ENCODE results near the gene STRN3.
"Not testable (repeated sequence)": the region's sequence is repeated elsewhere in the genome, so short reads cannot be mapped to it uniquely, and the experiment has no call there.

The STRN3 gene

DNA sequence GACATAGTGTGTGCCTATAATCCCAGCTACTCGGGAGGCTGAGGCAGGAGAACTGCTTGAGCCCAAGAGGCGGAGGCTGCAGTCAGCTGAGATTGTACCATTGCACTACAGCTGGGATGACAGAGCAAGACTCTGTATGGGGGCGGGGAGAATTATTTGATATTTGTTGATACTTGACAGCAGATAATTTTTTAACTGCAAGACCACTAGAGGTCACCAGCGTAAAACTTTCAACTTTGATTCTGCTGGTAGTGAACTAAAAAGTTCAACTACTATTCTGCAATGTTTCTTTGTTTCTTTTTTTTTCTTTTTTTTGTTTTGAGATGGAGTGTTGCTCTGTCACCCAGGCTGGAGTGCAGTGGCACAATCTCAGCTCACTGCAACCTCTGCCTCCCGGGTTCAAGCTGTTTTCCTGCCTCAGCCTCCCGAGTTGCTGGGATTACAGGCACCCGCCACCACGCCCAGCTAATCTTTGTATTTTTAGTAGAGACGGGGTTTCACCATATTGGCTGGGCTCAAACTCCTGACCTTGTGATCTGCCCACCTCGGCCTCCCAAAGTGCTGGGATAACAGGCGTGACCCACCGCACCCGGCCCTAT lies 46.0 kb downstream of the STRN3 start:
- TF ChIP-seq, protein P1, sequence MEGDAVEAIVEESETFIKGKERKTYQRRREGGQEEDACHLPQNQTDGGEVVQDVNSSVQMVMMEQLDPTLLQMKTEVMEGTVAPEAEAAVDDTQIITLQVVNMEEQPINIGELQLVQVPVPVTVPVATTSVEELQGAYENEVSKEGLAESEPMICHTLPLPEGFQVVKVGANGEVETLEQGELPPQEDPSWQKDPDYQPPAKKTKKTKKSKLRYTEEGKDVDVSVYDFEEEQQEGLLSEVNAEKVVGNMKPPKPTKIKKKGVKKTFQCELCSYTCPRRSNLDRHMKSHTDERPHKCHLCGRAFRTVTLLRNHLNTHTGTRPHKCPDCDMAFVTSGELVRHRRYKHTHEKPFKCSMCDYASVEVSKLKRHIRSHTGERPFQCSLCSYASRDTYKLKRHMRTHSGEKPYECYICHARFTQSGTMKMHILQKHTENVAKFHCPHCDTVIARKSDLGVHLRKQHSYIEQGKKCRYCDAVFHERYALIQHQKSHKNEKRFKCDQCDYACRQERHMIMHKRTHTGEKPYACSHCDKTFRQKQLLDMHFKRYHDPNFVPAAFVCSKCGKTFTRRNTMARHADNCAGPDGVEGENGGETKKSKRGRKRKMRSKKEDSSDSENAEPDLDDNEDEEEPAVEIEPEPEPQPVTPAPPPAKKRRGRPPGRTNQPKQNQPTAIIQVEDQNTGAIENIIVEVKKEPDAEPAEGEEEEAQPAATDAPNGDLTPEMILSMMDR (IDR thresholded peaks at IDR 0.05; ENCODE audit: low read depth, low read length), result peak; percentile 34
- H3K4me3 ChIP-seq (ENCODE audit: low read depth, low read length), result not testable (repeated sequence)
- peak; percentile 73 for DNase-seq (ENCODE audit: low read depth)

DNA sequence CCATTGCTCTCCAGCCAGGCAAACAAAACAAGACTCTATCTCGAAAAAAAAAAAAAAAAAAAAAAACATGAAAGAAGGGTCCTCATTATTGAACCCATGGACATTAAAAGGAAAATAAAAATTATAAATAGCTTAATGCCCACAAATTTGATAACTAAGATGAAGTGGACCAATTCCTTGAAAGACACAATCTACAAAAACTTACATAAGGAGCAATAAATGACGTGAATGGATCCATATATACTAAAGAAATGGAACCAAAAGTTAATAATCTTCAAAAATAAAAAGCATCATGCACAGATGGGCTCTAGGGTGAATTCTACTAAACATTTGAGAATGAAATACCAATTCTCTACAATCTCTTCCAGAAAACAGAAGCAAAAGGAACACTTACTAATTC lies 48.4 kb downstream of the STRN3 start:
- no peak for DNase-seq (ENCODE audit: low read depth)
- H3K4me3 ChIP-seq (ENCODE audit: low read depth, low read length), result no peak overlapping the region
- no peak for TF ChIP-seq MAX (IDR thresholded peaks at IDR 0.05; ENCODE audit: low read depth, low read length)
- no peak for TF ChIP-seq MYC (IDR thresholded peaks at IDR 0.05; ENCODE audit: low read depth, low read length)
- TF ChIP-seq, protein P1 (IDR thresholded peaks at IDR 0.05; ENCODE audit: low read depth, low read length), result no peak
- TF ChIP-seq POLR2A (IDR thresholded peaks at IDR 0.05; ENCODE audit: extremely low read depth, insufficient read length), result no peak

DNA sequence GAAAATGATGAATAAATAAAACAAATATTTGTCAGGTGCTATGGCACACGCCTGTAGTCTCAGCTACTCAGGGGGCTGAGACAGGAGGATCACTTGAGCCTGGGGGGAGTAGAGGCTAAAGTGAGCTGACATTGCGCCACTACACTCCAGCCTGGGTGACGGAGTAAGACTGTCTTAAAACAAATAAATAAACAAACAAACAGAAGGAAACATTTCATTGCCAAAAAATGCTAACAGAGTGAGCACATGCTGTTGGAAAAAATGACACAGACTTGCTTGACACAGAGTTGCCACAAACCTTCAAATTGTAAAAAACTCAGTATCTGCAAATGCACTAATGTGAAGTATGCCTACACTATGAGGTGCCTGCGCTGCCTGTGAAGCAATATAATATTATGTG lies 51.6 kb downstream of the STRN3 start:
- DNase-seq (ENCODE audit: low read depth), result no peak
- H3K4me3 ChIP-seq (ENCODE audit: low read depth, low read length), result no peak overlapping the region
- TF ChIP-seq MAX (IDR thresholded peaks at IDR 0.05; ENCODE audit: low read depth, low read length), result no peak
- TF ChIP-seq, protein P1 (IDR thresholded peaks at IDR 0.05; ENCODE audit: low read depth, low read length), result no peak
- TF ChIP-seq MYC (IDR thresholded peaks at IDR 0.05; ENCODE audit: low read depth, low read length), result no peak
- no peak for TF ChIP-seq POLR2A (IDR thresholded peaks at IDR 0.05; ENCODE audit: extremely low read depth, insufficient read length)

GRCh38 chr14:30972882-30973582 lies 53.1 kb downstream of the STRN3 start:
- no peak overlapping the region for H3K4me3 ChIP-seq (ENCODE audit: low read depth, low read length)
- no peak for DNase-seq (ENCODE audit: low read depth)
- TF ChIP-seq POLR2A (IDR thresholded peaks at IDR 0.05; ENCODE audit: extremely low read depth, insufficient read length) (no peak), MYC (IDR thresholded peaks at IDR 0.05; ENCODE audit: low read depth, low read length) (no peak), MAX (IDR thresholded peaks at IDR 0.05; ENCODE audit: low read depth, low read length) (no peak)
- TF ChIP-seq, protein P1 (IDR thresholded peaks at IDR 0.05; ENCODE audit: low read depth, low read length), result no peak

- DNase-seq (ENCODE audit: low read depth); H3K4me3 ChIP-seq (ENCODE audit: low read depth, low read length): not testable (repeated sequence)
Measured at GRCh38 chr14:30972036-30972732, 54.0 kb downstream of the STRN3 start.

DNA sequence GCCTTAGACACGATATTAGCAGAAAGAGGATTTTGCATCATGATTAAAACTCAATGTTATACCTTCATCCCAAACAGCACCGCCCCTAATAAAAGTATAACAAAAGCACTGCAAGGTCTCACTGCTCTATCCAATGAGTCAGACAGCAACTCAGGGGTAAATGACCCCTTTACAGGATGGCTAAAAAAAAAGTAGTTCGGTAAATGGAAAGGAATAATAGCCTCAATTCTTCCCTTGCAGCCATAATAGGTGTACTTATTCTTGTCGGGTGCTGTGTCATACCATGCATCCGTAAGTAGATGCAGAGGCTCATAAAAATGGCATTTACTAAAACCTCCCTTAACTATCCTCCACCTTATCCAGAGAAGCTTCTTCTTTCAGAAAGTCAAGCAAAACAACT lies 54.6 kb downstream of the STRN3 start:
- no peak for DNase-seq (ENCODE audit: low read depth)
- no peak overlapping the region for H3K4me3 ChIP-seq (ENCODE audit: low read depth, low read length)
- TF ChIP-seq MYC (IDR thresholded peaks at IDR 0.05; ENCODE audit: low read depth, low read length) (no peak), MAX (IDR thresholded peaks at IDR 0.05; ENCODE audit: low read depth, low read length) (no peak), POLR2A (IDR thresholded peaks at IDR 0.05; ENCODE audit: extremely low read depth, insufficient read length) (no peak)
- TF ChIP-seq, protein P1 (IDR thresholded peaks at IDR 0.05; ENCODE audit: low read depth, low read length), result no peak

DNA sequence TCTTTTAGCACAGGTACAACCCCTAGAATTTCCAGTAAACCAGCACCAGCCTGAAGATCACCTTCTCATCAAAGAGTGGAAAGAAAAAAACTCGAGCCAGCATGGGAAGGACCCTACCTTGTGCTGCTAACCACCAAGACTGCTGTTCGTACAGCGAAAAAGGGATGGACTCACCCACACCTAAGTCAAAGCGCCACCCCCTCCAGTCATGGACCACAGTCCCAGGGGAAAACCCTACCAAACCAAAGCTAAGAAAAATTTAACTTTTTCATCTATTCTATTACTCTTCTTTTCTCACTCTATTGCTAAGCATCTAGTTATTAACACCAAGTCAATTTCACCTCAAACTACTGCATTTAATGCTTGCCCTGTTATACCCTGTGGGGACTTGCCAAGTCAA lies 56.4 kb downstream of the STRN3 start:
- not testable (repeated sequence) for DNase-seq (ENCODE audit: low read depth); H3K4me3 ChIP-seq (ENCODE audit: low read depth, low read length)

DNA sequence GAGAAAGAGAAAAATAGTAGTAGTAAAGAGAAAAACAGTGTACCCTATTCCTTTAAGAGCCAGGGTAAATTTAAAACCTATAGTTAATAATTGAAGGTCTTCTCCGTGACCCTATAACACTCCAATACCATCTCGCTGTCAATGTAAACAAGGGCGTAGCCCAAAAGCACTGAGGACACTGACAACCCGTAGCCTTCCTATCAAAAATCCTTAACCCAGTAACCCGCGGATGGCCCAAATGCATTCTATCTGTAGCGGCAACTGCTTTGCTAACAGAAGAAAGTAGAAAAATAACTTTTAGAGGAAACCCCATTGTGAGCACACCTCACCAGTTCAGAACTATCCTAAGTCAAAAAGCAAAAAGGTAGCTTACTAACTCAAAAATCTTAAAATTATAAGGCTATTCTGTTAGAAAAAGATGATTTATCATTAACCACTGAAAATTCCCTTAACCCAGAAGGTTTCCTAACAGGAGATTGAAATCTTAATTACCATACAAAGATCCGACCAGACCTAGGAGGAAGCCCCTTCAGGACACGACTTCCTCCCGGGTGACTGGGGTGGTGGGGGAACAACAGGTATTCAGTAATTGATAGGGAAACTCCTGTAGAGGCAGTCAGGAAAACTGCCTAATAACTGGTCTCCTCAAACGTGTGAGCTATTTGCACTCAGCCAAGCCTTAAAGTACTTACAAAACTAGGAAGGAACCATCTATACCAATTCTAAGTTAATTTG lies 58.6 kb downstream of the STRN3 start:
- H3K4me3 ChIP-seq (ENCODE audit: low read depth, low read length); DNase-seq (ENCODE audit: low read depth): not testable (repeated sequence)
